Endothelial cell of umbilical vein (primary cell): ENCODE results near the gene OAS3. TPM values are rescaled to one million over a fixed set of nuclear protein-coding genes. Genes with fewer than 3 reads are reported as not detected.
"Not testable (repeated sequence)": the region's sequence is repeated elsewhere in the genome, so short reads cannot be mapped to it uniquely, and the experiment has no call there.

Source experiments
- BruUV-seq: library from RNA; stranded (reverse); fragments of 400-500 nt; replicated peaks from 2 replicates; lab custom pipeline; 2021; lab: Mats Ljungman, UMichigan
- CTCF ChIA-PET: fragments of 300-600, 350-600 bp; sonication (Branson Sonifier 250); formaldehyde crosslinking; loops from one replicate; lab custom pipeline; 2021; ENCODE audit warnings: antibody characterized with exemption, inconsistent platforms; lab: Charles Lee
- POLR2A ChIA-PET: fragments of 300-600, 350-600 bp; sonication (Branson Sonifier 250); formaldehyde crosslinking; loops from one replicate; lab custom pipeline; 2021; ENCODE audit warnings: antibody characterized with exemption, inconsistent platforms; lab: Charles Lee
- DNase-seq: peaks from one replicate; pipeline ENCODE4 v3.0.0-alpha.2; 2011; ENCODE audit warnings: low read depth, low spot score
- FAIRE-seq: peaks from 2 replicates; lab custom pipeline; 2011; peaks lifted over from hg19 to GRCh38; lab: Jason Lieb, UNC
- H2AFZ ChIP-seq: 2 replicates; pipeline ENCODE4 v1.6.0; 2012; ENCODE audit warnings: low read depth, low read length, control low read depth, inconsistent platforms
- H3K27ac ChIP-seq: 2 replicates; pipeline ENCODE4 v1.5.1; 2011; ENCODE audit warnings: low read depth, mild to moderate bottlenecking, control low read depth, low read length, moderate library complexity; ENCODE audit not compliant: insufficient read depth
- H3K27me3 ChIP-seq, 2 experiments: 2 replicates each; pipeline versions ENCODE4 v1.6.0 to v1.6.1; 2011; ENCODE audit warnings: low read length in 2 of 2, mixed read lengths in 1 of 2; ENCODE audit not compliant: control insufficient read depth in 2 of 2, insufficient read depth in 2 of 2
- H3K36me3 ChIP-seq, 2 experiments: 2 replicates in 1 of 2; 3 replicates in 1 of 2; pipeline ENCODE4 v1.5.1; 2011; ENCODE audit warnings: low read length in 2 of 2, mild to moderate bottlenecking in 1 of 2, moderate library complexity in 1 of 2; ENCODE audit not compliant: control insufficient read depth in 2 of 2, insufficient read depth in 2 of 2; ENCODE audit errors: extremely low read depth in 1 of 2
- H3K4me1 ChIP-seq: 3 replicates; pipeline ENCODE4 v1.5.1; 2011; ENCODE audit warnings: mild to moderate bottlenecking, low read length; ENCODE audit not compliant: control insufficient read depth, insufficient read depth; ENCODE audit errors: extremely low read depth
- H3K4me2 ChIP-seq: 2 replicates; pipeline ENCODE4 v1.6.1; 2011; ENCODE audit warnings: low read length, control low read depth, mixed read lengths; ENCODE audit not compliant: insufficient read depth
- H3K4me3 ChIP-seq, 3 experiments: fragments of 200-600 bp in 1 of 3; sonication (generic), shearing (Covaris generic) in 1 of 3; replicated peaks in 1 of 3; 2 replicates each; pipeline ENCODE4 v1.5.1; 2011 to 2016; ENCODE audit warnings: control low read depth in 3 of 3, low read length in 3 of 3, mild to moderate bottlenecking in 2 of 3, inconsistent platforms in 1 of 3, low read depth in 1 of 3, moderate library complexity in 1 of 3; ENCODE audit not compliant: insufficient read depth in 1 of 3
- H3K79me2 ChIP-seq: 2 replicates; pipeline ENCODE4 v1.6.0; 2012; ENCODE audit warnings: low read length, inconsistent platforms; ENCODE audit not compliant: control insufficient read depth, insufficient read depth
- H3K9ac ChIP-seq: replicated peaks from 2 replicates; pipeline ENCODE3; 2011; ENCODE audit warnings: low read length, control low read depth; ENCODE audit not compliant: insufficient read depth; ENCODE audit errors: extremely low read depth
- H3K9me1 ChIP-seq: replicated peaks from 3 replicates; pipeline ENCODE4 v1.6.0; 2011; ENCODE audit warnings: mild to moderate bottlenecking, low read length; ENCODE audit not compliant: control insufficient read depth, insufficient read depth; ENCODE audit errors: extremely low read depth
- H3K9me3 ChIP-seq: replicated peaks from 2 replicates; pipeline ENCODE4 v1.5.1; 2012; ENCODE audit warnings: low read length, inconsistent platforms; ENCODE audit not compliant: control insufficient read depth, insufficient read depth
- H4K20me1 ChIP-seq: replicated peaks from 2 replicates; pipeline ENCODE3; 2011; ENCODE audit warnings: mild to moderate bottlenecking, low read length; ENCODE audit not compliant: control insufficient read depth, insufficient read depth; ENCODE audit errors: extremely low read depth
- EZH2 ChIP-seq: IDR thresholded peaks from 2 replicates; pipeline ENCODE4 v1.6.1; 2012; ENCODE audit warnings: borderline replicate concordance, low read depth, mild to moderate bottlenecking, moderate library complexity, low read length, inconsistent platforms; ENCODE audit not compliant: severe bottlenecking
- FOS ChIP-seq: IDR thresholded peaks from 2 replicates; pipeline ENCODE4 v1.6.1; 2011; ENCODE audit warnings: mild to moderate bottlenecking, low read length, moderate library complexity, borderline replicate concordance; ENCODE audit not compliant: insufficient read depth
- GATA2 ChIP-seq: IDR thresholded peaks from 2 replicates; pipeline ENCODE4 v1.7.0; 2011; ENCODE audit warnings: low read depth, mild to moderate bottlenecking, moderate library complexity, mixed read lengths, low read length; ENCODE audit not compliant: insufficient read length, insufficient read depth
- JUN ChIP-seq: IDR thresholded peaks from 2 replicates; pipeline ENCODE4 v1.6.1; 2011; ENCODE audit warnings: borderline replicate concordance, low read depth; ENCODE audit not compliant: insufficient read length, insufficient read depth
- MYC ChIP-seq: IDR thresholded peaks from one replicate; pipeline ENCODE4 v1.6.1; 2011; ENCODE audit warnings: mild to moderate bottlenecking, low read depth, low read length
- POLR2A ChIP-seq: IDR thresholded peaks from 2 replicates; pipeline ENCODE4 v1.6.1; 2012; ENCODE audit warnings: low read depth, mild to moderate bottlenecking, control low read depth, low read length
- POLR2AphosphoS5 ChIP-seq: IDR thresholded peaks from 2 replicates; pipeline ENCODE4 v1.6.1; 2012; ENCODE audit warnings: low read depth, mild to moderate bottlenecking, control low read depth, low read length, moderate library complexity; ENCODE audit not compliant: insufficient read depth
- dilution Hi-C: fragments of 300-500 bp; cut with MboI; formaldehyde crosslinking; loops from one replicate; pipeline ENCODE4 v1.15.0; 2019; ENCODE audit warnings: low sequenced_read_pairs; ENCODE audit not compliant: extremely low pct_ligation_motif_present
- intact Hi-C: fragments of 100-400 bp; cut with micrococcal nuclease; formaldehyde crosslinking; loops from one replicate; pipeline ENCODE4 v1.10.0; 2022
- polyA plus RNA-seq, 4 experiments: library from polyadenylated mRNA; depleted of rRNA in 3 of 4; stranded (reverse) in 3 of 4; unstranded in 1 of 4; fragments of >200 nt; gene quantifications; 2 replicates each; pipeline versions ENCODE4 v1.2.1 to v1.2.3, GENCODE V29; 2011 to 2012; ENCODE audit warnings: missing spikeins in 1 of 4
- total RNA-seq: library from RNA; stranded (reverse); gene quantifications from 2 replicates; pipeline ENCODE4 v1.2.3, GENCODE V29; 2021
- TF ChIP-seq, protein P1 (sequence below): IDR thresholded peaks from 2 replicates; pipeline ENCODE4 v1.6.1; 2011; ENCODE audit not compliant: insufficient read depth, insufficient read length
- TF ChIP-seq, protein P2 (sequence below), 2 donors: IDR thresholded peaks; 1 replicate in 1 of 2; 2 replicates in 1 of 2; pipeline ENCODE4 v1.5.1; 2011; ENCODE audit warnings: low read length in 2 of 2, mild to moderate bottlenecking in 2 of 2, moderate library complexity in 2 of 2, control low read depth in 1 of 2, inconsistent platforms in 1 of 2, low read depth in 1 of 2; ENCODE audit not compliant: insufficient read depth in 1 of 2; ENCODE audit errors: extremely low read depth in 1 of 2

OAS3 gene
- total and polyA plus RNA-seq, 2 donors (not counting 3 experiments of a cell fraction or from before 2014, with no cell fraction given) = 13.1 to 19.8 TPM

DNA sequence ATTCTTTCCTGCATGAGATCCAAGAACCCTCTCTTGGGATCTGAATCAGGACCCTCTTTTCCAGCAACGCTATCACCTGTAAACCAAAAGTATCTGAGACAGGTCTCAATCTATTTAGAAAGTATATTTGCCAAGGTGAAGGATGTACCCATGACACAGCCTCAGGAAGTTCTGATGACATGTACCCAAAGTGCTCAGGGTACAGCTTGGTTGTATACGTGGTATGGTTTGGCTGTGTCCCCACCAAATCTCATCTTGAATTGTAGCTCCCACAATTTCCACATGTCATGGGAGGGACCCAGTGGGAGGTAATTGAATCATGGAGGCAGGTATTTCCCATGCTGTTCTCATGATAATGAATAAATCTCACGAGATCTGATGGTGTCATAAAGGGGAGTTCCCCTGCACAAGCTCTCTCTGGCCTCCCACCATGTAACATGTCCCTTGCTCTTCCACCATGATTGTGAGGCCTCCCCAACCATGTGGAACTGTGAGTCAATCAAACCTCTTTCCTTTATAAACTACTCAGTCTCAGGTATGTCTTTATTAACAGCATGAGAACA is 50.6 kb downstream of the OAS3 start:
- H3K27ac ChIP-seq, BruUV-seq, intact Hi-C loops, dilution Hi-C loops, H3K4me1 ChIP-seq, H3K9me3 ChIP-seq, POLR2A ChIA-PET, H3K9ac ChIP-seq, H2AFZ ChIP-seq, H4K20me1 ChIP-seq, H3K27me3 ChIP-seq, FAIRE-seq, H3K36me3 ChIP-seq, DNase-seq, H3K4me2 ChIP-seq, H3K9me1 ChIP-seq, H3K4me3 ChIP-seq, H3K79me2 ChIP-seq: not testable (repeated sequence)
- CTCF ChIA-PET = interaction anchor here (1.5 to 6.4 kb wide), 2 partner anchors 11 to 87 kb away, joined by 6 to 88 read pairs; partner anchors contain the start of gene OAS2

DNA sequence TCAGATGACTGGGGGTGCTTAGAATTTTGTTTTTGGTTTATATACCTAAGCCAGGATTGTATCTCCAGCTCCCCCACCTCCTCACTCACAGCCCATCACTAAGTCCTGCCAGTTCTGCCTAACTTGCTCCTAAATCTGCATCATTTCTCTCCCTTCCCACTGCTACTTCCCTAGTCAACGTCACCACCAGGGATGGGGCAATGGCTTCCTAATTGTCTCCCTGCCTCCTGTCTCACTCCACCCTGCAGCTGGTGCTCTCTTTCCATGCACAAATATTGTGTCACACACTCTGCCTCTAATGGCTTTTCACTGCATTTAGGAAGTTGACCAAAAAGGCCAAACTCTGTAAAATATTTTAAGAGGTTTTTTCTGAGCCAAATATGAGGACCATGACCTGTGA is 51.5 kb downstream of the OAS3 start:
- Histone ChIP-seq H3K36me3 (no peaks in the 10 kb centered on the region), H2AFZ (no peak overlapping the region), H4K20me1 (no peaks in the 10 kb centered on the region), H3K4me1 (no peaks in the 10 kb centered on the region), H3K79me2 (no peaks in the 10 kb centered on the region), H3K27me3 (peaks cover 0 to 4% of the 10 kb centered on the region in 2 experiments), H3K4me2 (no peak overlapping the region), H3K9me3 (no peaks in the 10 kb centered on the region), H3K27ac (no peak overlapping the region), H3K9me1 (no peaks in the 10 kb centered on the region), H3K9ac (no peak overlapping the region), H3K4me3 (no peak overlapping the region)
- ChIA-PET POLR2A (no interaction called here), CTCF (interaction anchor here (0.5 to 6.4 kb wide), 5 partner anchors 15 to 185 kb away, joined by 3 to 170 read pairs (median 5); no protein-coding TSS in a partner anchor)
- DNase-seq (no peak), FAIRE-seq (no peak)
- intact Hi-C loops = no loop called here
- no TSS peak for BruUV-seq
- dilution Hi-C loops = no loop called here
- TF ChIP-seq POLR2AphosphoS5 (no peak), POLR2A (no peak), JUN (no peak), FOS (no peak), GATA2 (no peak), MYC (no peak), EZH2 (no peak)
- TF ChIP-seq, protein P1, sequence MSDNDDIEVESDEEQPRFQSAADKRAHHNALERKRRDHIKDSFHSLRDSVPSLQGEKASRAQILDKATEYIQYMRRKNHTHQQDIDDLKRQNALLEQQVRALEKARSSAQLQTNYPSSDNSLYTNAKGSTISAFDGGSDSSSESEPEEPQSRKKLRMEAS = no peak
- TF ChIP-seq, protein P2, sequence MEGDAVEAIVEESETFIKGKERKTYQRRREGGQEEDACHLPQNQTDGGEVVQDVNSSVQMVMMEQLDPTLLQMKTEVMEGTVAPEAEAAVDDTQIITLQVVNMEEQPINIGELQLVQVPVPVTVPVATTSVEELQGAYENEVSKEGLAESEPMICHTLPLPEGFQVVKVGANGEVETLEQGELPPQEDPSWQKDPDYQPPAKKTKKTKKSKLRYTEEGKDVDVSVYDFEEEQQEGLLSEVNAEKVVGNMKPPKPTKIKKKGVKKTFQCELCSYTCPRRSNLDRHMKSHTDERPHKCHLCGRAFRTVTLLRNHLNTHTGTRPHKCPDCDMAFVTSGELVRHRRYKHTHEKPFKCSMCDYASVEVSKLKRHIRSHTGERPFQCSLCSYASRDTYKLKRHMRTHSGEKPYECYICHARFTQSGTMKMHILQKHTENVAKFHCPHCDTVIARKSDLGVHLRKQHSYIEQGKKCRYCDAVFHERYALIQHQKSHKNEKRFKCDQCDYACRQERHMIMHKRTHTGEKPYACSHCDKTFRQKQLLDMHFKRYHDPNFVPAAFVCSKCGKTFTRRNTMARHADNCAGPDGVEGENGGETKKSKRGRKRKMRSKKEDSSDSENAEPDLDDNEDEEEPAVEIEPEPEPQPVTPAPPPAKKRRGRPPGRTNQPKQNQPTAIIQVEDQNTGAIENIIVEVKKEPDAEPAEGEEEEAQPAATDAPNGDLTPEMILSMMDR (IDR thresholded peaks at IDR 0.05; ENCODE audit: extremely low read depth in 1 of 2, insufficient read depth in 1 of 2, low read depth in 1 of 2, low read length in 2 of 2) = no peak
